Hindlimb muscle (tissue), 1 donor: ENCODE measurements around the gene CCNG2. TPM values are rescaled to one million over a fixed set of nuclear protein-coding genes. Genes with fewer than 3 reads are reported as not detected.

ENCODE experiments used
- DNase-seq: peaks from one replicate; pipeline ENCODE4 v3.0.0-alpha.2; 2013
- polyA plus RNA-seq: library from polyadenylated mRNA; unstranded; fragments of 120-200 nt; gene quantifications from one replicate; pipeline ENCODE4 v1.2.1, GENCODE V29; 2013; ENCODE audit not compliant: insufficient read length

The CCNG2 gene
- polyA plus RNA-seq, 1 donor: 113 TPM

DNA sequence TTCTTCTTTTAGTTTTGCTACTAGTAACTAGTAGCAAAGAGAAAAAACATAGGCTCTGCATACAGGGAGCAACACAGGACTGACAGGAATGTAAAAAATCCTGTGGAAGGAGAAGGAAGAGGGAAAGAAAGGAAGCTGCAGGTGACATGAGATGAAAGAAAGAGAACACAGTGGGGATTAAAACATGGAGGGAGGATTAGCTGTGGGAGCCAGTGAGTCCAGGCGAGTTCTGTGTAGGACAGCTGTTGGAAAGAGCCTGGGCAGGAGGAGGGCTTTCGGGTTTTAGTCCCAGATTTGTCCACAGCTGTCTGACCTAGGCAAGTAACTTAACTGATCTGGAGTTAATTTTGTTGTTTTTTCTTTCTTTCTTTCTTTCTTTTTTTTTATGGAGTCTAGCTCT, 21.6 kb downstream of the CCNG2 start:
- DNase-seq: no peak

DNA sequence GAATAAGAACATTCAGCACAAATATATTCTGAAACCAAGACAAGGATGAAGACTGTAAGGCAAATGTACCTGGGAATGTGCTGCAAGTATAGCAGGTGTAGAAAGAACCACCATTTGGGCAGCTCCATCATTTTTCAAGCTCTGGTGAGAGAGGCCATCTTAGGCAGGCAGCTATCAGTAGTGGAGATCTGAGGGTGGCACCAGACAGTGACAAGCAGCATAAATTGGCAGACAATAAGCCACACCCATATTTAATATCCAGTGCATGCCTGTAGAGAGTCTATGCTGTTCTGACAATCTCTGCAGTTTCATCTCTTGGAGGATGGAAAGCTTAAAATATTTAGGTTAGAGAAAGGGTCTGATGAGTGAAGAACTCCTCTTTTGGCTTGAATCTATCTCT, 22.5 kb downstream of the CCNG2 start:
- DNase-seq: no peak

DNA sequence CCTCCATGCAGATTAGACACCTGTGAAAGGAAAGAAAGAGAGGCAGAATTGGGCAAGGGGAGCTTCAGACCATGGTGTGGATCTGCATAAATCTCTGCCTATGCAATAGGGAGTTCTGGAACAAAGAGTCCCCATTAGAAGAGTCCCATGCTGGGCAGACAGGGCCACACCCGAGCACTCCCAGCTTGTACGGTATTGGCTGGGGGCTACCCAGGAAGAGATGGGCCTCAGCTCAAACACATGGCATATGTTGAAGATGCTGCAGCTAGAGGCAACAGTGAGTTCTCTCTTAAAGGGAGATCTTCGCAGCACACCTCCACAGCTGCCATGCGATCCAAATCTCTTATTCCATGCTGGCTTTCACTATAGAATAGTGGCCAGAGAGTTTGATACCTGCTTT, 24.7 kb downstream of the CCNG2 start:
- DNase-seq: no peak

DNA sequence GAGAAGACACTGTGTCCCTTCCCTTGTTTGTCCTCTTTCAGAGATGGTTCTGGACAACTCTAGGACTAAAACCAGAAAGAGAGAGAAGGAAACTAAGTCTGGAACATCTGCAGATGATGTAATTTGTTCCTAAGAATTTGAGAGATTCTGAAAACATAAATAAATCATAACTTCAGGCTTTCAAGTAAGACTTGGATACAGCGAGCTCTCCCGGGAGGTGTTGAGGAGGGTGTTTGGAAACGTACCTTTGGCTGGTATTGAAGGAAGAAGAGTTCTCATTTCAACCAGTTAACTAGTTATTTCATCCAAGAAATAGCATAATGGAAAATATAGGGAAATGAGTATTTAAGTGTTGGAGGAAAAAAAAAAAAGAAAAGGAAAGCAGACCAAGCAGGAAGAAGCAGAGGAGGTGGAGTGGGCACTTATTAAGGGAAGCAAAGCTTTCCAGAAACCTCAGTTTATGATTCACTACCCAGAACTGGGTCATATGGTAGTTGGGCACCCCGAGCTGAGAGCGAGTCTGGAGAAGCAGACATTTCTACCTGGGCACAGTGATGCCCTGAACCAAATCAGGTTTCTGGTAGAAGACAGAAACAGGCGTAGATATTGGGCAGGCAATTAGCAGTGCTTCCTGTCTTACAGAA, 26.9 kb downstream of the CCNG2 start:
- DNase-seq: no peak

DNA sequence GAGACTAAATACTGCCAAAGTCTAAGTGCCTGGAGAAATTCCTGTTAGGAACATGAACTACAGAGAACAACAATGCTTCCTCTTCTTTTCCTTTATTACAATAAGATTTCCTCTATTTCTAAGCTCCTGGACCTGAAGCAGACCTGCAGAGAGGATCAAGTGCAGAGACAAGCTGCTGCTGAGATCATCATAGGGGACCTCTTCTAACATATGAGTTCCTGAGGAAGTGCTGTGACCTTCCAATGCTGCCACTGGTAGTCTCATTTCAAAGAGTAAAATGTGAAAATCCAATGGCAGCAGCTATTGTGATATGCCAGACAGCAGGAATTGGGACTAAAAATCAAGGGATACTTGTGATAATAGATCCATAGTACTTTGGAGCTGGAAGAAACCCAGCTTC, 28.0 kb downstream of the CCNG2 start:
- no peak for DNase-seq

DNA sequence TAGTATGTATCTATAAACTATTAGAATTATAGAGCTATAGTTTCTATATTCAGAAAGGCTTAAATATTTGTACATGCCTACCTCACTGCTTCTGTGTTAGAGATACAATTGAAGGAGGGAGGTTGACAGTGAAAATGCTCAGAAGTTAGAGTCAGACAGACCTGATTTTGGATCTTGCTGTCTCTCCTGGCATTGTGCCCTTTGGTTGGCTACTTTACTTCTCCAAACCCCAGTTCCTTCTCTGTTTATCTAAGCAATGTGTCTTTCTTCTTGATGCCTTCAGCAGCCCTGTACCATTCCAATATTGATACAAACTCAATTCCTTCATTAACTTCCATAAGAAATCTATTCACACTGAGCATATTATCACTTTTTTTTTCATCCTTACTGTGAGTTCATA, 28.7 kb downstream of the CCNG2 start:
- no peak for DNase-seq

DNA sequence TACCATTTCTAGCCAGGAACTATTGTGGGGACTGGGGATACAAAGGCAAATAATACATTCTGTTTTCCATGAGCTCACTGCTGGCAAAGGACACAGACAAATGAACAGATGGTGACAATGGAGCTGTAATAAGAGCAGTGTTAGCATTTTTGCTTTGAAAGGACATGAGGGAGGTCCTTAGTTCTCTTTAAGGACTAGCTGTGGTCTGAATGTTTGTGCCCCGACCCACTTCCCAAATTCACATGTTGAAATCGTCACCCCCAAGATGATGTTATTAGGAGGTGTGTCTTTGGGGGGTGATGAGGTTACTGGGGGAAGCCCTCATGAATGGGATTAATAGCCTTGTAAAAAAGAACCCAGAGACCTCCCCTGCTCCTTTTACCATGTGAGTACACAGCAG, 30.3 kb downstream of the CCNG2 start:
- DNase-seq: peak; percentile 47

DNA sequence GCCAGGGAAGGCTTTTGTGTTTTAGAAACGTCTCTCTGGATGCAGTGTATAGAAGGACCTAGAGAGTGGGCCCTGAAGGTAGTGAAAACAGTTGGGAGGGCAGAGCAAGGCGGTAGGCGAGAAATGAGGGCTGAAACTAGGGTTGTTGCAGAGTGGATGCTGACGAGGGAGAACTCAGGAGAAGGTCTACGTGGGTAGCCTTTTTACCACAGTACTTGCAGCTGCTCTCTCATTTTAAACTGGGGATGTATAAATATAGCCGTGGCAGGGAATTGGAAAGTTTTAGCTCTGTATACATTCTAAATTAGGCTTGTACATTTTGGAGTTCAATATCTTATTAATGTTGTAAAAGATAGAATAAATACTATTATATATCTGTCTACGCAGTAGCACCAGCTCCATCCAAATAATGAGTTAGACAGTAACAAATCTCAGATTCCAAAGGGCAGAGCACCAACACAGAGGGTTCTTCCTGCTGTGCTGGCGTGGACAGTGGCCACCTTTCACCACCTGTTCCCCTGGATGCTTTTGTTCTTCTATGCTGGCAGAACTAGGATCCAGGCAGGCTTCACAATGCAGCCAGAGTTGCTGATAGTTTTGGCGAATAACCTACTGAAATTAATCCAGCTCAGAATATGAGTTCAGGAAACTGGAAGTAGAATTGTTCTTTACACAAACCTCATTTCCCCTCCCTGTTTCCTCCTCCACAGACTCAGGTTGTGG, 31.7 kb downstream of the CCNG2 start:
- DNase-seq: no peak

DNA sequence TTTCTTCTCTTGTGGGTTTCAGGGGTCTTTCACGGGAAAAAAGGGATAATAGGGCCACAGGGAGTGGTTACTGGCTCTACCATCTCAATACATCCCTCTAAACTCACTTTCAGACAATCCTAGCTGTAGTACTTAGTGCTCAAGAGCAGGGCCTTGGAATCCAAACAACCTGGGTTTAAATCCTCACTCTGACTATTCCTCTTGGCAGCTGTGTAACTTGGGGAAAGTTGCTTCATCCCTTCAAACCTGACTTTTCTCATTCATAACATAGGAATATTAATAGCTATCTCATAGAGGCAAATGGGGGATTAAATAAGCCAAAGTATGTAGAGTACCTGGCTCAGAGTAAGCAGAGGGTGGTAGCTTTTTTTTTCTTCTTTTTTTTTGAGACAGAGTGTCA, 32.4 kb downstream of the CCNG2 start:
- no peak for DNase-seq

DNA sequence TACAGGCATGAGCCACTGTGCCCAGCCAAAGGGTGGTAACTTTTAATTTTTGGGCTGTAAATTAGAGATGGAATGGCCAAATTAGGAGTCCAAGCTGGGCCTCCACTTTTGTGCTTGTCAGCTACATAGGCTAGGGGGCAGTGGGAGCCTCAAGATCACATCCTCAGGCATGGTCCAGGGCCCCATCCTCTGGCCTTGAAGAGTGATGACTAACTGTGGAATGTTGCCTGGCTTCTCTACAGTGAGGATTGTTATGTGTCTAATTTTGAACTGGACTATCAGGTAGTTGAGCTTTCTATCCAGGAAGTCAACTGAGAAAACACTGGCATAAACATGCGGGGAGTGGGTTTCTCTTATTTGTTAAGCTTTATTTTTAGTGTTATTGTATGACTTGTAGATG, 33.0 kb downstream of the CCNG2 start:
- no peak for DNase-seq

DNA sequence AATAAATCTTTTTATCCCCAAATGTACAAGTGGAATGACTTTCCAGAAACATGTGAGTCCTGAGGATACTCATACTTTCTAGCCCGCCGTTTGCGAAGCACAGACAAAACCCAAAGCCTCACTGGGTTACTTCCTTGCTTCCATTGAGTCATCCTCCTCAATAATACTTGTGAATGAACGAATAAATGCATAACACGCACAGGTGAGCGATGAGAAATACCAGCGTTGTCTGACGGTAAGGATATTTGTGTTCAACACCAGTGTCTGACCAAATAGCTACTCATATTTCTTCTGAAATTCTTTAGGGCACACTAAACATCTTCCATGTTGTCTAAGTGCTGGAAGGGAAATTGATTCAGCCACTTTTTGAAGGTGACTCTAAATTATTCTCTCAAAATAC, 36.0 kb downstream of the CCNG2 start:
- DNase-seq: no peak

DNA sequence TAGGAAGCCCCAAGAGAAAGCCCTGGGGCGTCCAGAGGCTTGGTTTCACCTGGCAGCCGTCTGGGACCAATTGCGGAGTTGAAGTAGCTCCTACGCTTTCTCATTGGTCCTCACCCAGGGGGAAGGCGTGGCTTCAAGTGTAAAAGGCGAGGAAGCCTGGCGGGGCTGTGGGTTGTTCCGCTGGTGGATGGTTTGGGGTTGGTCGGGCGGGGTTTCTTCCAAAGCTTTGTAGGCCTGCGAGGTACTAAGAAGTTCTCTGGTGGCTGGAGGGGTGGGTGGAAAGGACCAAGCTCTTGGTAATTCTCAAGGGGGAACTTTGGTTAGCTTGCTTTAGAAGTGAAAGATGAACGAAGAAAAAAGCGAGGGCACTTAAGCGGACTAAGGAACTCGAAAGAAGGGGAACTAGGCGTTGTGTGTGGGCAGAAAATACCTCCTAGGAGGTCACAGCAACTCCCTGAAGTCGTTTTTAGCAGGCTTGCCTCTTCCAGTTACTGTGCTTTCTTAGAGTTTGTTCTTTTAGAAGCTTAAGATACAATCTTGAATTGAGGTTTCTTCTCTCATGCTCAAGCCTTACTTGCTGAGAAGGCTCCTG, 36.6 kb downstream of the CCNG2 start:
- no peak for DNase-seq

DNA sequence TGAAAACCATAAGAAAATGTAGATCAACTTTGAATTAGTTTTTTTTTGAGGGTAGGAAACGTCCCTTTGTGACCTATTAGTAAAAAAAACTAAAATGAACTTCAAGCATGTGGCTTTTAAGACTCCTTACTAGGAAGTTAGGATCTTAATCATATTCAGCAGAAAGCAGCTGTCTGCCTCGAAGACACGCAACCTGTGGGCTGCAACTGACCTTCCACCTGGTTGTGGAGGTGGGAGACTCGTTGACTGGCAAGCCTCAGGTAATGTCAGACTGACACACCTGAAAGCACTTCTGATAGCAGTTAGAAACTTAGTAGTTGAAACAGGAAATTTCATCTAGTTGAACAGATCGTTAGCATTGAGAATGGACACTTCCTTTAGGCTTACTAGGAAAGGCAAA, 37.4 kb downstream of the CCNG2 start:
- DNase-seq: no peak

DNA sequence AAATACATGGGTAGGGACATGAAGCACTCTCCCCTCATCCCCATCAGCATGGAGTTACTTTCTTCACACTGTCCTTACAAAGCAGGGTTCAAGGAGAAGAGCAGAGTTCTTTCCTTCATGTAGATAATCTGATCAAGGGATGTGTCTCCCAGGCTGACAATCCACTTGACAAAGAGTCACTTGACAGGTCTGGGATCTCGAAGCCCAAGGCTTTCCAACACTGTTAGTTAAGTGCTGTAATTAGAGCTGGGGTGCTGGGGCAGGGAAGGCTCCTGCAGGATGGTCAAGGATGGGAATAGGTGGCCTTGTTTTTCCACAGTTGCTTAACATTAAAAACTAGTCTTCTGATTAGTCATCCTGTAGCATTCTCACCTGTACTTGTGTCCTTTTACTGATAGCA, 38.0 kb downstream of the CCNG2 start:
- DNase-seq: no peak

DNA sequence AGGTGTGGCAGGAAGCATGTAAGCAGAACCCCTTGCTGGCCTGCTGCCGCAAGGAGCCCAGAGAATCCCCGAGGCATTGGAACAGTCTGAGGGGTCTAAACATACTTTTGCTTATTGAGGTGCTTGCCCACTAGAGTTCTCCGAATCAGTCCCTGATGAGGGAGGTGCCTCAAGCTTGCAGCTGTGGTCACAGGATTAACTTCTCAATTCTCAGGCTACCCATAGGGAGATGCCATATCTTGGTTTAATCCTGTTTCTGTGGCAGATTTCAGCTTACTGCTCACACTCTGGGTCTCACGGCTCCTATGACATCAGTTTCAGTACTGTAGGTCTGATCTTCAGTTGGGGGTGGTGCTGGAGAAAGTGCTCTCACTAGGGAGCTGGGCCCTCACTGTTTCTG, 39.9 kb downstream of the CCNG2 start:
- no peak for DNase-seq

DNA sequence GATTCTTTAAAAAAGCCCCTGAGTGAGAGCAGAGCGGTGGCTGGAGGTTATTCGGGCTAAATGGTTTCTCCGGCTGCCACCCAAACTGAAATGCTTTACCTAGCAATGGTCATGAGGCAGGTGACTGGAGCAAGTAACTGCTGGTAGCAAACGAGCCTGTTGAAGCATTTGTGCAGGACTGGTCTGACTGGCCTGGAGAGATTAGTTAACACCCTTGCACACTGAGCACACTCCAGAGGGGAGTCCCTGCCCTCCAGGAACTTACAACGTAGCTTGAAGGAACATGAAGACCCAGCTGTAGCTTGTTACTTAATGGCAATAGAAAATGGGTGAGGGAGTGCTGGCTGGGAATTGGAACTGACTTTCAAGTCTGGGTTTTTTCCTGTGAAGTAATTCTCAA, 40.4 kb downstream of the CCNG2 start:
- DNase-seq: no peak

DNA sequence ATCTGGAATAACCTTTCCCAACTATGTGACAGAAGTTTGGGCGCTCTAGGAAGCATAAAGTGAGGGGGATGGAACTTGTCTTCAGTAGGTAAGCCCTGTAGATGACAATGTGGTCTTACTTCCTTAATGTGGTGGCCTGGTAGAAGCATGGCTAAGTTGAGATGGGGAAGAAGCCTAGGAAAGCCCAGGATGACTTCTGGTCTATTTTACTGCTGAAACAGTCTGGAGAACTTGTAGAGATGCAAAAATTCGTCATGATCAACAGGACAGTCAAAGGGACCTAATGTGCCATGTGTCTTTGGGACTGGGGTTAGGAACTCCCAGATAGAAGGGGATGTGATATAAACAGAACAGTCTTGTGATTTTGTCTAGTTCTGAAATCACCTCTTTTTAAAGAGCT, 40.8 kb downstream of the CCNG2 start:
- no peak for DNase-seq

DNA sequence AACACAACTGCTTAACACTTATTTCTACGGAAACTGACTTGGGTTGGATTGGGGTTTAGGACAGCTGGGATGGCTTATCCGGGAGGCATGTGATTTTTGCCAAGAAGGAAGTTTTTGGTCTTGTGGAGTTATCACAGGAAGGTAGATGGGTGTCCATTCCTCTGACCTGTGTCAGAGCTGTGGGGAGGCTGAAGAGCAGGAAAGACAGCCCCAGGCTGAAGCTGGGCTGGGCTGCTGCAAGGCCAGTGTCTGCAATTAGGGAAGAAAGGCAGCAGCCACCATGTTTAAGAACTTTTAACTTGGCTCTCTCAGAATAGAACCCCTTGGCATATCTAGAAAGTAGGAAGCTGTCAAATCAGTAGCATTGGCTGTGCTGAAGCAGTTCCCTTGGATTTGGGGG, 42.3 kb downstream of the CCNG2 start:
- no peak for DNase-seq

DNA sequence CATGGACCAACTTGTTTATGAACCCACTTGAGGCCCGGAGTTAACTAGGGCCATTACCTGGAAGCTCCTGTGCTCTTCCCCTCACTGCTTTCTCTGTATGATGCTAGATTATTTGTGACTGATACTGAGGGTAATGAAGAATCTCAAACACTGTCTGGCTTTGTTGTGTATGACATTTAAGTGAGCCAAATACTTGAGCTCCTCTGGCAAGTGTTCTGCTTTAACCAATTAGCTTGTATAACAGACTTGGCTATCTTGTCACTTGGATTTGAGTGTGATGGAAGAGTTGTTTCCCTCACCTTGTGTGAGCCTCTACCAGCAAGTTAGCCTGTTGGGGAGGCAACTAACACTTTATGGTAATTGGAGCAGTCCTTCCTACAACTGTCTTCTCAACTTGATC, 42.7 kb downstream of the CCNG2 start:
- no peak for DNase-seq

DNA sequence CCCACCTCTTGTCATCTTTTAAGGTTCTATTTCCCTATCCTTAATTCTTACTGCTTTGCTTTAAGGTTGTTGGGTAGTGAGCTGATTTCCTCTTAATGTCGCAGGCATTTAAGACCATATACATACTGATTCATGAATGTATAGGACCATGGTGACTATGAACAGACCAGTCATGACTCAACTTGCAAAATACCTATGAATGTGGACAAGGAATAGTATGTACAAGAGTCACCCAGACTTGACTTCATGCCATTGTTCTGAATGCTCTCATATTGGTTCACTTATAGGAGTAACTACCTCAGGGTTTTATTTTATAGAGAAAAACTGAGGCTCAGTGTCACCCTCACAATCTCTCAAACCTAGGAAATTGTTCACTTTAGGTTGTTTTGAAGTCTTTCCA, 44.3 kb downstream of the CCNG2 start:
- DNase-seq: no peak

DNA sequence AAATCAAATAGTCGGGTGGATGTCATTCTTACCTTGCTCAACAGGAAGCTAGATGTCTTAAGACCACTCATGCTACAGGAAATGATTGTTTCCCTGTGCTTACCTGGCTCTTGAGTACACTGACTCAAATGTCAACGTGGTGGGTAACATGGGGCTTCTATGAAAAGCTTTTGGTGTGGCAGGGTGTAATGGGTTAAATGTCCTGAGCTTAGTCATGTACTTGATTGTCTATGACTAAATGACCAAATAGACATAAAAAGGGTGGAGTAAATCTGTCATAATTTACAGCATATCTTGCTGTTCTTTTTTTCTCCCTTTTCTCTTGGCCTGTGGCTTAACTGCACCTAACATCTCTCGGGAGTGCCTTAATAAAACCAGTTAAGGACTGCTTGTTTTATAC, 44.9 kb downstream of the CCNG2 start:
- no peak for DNase-seq

DNA sequence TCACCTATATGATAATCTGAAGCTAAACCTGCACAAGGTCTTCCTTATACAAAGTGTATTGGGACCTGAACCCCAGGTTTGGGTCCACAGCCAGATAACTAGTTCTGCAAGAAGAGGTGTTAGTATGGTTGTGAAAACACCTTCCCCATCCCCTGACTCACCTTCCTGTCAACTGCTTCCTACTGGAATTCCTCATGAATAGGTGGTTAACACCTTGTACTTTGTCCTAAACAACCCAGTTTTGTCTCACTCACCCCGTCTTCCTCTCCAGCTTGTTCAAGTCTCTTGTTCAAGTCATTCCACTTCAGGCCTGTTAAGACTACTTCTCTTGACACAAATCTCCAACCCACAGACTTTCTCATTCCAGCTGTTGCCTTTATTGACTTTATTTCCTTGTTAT, 45.5 kb downstream of the CCNG2 start:
- no peak for DNase-seq

DNA sequence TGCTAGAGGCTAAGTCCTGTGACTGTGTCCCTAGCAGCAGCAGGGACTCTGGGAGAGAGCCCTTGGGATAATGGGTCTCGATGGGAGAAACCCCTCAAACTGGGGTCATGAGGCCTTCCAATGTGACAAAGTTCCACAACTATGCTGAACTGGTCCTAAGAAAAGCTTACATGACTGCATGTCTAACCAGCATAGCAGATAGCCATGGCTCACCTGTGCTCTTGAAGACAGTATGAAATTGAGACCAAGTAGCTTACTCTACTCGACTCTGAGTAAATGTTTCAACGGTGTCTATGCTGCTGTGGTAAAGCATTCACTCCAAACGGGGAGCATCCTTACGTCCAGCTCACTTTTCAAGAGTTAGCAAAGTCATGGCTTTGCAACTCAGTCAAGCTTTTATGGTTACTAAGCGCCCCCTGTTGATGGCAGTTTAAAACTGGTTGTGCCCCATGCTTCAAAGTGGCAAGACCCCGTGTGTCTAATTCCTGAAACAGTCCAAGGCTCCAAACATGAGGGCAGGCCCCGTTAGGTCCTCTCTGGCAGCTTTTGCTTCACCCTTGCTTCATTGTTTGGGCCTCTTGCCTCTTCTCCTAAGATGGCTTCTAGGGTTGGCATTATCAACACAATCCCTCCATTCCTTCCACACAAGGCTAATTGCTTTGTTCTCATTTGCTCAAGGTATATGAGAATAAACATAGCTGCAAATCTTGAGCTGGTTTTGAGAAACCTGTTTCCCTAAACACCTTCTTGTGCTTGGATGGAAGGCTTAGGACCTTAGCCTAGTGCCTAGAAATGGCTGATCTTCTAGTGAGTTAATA, 46.6 kb downstream of the CCNG2 start:
- peak; percentile 65 for DNase-seq

DNA sequence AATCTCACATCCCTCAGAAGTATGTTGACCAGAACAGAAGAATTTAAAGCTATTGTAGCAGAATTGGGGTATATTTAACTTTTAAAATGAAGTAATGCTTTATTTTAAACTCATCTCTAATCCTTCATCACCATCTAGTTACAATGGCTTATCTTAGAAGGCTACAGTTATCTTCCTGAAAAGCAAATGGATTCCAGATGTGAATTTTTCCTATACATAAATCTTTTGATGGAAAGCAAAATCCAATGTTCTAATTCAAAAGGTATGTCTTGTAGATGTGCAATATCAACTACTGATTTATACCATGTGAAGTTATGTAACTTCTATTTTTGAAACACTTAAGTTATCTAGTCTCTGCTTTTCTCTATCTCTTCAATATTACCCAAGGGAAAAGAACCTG, 47.6 kb downstream of the CCNG2 start:
- DNase-seq: no peak
